Measurements from ENCODE around the gene ADIPOR2. TPM values are rescaled to one million over a fixed set of nuclear protein-coding genes. Genes with fewer than 3 reads are reported as not detected.

Gene ADIPOR2
- total RNA-seq, 1 experiment from 2014 or later: 58.5 TPM

DNA sequence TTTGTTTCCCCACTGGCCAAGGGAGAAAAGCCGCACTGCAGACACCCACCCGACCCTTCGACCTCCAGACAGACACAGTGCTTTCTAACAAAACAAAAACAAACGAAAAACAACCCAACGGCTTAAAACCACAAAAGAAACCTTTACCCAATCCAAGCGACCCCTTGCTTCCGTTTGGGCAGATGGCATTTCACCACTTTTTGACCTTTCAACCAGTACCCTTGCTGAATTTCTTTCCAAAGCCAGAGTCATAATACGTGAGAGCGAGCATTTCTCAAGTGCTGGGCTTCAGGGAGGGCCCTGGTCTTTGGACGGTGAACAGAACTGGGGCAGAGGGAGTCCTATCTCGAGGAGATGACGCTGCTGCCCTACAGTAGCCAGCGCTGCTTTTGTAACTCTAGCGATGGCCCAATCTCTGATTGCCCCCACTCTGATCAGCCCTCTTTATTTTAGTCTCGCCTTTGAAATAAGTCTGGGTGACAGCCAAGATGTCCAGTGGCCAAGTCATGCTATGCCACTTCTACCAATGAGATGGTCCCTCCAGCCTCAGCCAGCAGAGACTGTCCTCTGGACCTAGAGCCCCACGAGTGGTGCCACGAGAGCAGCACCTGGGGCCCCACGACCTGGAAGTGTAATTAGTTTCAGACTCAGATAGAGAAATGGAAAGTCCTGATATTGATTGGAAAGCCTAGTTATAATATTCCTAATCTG lies 21.9 kb upstream of the ADIPOR2 start:
- Mint-ChIP-seq H3K4me1 (ENCODE audit: insufficient read depth, unreplicated experiment) (no peaks in the 10 kb centered on the region), H3K27ac (ENCODE audit: low read depth, unreplicated experiment) (no peak overlapping the region), H3K36me3 (ENCODE audit: insufficient read depth, unreplicated experiment) (peaks cover 4% of the 10 kb centered on the region), H3K4me3 (ENCODE audit: unreplicated experiment) (no peak overlapping the region), H3K9me3 (ENCODE audit: unreplicated experiment) (no peaks in the 10 kb centered on the region), H3K27me3 (ENCODE audit: insufficient read depth, unreplicated experiment) (no peaks in the 10 kb centered on the region)
- no TSS peak for BruUV-seq (replicated peaks)
- intact Hi-C loops (cut with micrococcal nuclease): no loop called here
- ChIA-PET POLR2A (no interaction called here), CTCF (no interaction called here)
- TF ChIP-seq, protein P1, sequence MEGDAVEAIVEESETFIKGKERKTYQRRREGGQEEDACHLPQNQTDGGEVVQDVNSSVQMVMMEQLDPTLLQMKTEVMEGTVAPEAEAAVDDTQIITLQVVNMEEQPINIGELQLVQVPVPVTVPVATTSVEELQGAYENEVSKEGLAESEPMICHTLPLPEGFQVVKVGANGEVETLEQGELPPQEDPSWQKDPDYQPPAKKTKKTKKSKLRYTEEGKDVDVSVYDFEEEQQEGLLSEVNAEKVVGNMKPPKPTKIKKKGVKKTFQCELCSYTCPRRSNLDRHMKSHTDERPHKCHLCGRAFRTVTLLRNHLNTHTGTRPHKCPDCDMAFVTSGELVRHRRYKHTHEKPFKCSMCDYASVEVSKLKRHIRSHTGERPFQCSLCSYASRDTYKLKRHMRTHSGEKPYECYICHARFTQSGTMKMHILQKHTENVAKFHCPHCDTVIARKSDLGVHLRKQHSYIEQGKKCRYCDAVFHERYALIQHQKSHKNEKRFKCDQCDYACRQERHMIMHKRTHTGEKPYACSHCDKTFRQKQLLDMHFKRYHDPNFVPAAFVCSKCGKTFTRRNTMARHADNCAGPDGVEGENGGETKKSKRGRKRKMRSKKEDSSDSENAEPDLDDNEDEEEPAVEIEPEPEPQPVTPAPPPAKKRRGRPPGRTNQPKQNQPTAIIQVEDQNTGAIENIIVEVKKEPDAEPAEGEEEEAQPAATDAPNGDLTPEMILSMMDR (IDR thresholded peaks at IDR 0.05; ENCODE audit: unreplicated experiment): no peak
- no peak for DNase-seq (ENCODE audit: unreplicated experiment)

DNA sequence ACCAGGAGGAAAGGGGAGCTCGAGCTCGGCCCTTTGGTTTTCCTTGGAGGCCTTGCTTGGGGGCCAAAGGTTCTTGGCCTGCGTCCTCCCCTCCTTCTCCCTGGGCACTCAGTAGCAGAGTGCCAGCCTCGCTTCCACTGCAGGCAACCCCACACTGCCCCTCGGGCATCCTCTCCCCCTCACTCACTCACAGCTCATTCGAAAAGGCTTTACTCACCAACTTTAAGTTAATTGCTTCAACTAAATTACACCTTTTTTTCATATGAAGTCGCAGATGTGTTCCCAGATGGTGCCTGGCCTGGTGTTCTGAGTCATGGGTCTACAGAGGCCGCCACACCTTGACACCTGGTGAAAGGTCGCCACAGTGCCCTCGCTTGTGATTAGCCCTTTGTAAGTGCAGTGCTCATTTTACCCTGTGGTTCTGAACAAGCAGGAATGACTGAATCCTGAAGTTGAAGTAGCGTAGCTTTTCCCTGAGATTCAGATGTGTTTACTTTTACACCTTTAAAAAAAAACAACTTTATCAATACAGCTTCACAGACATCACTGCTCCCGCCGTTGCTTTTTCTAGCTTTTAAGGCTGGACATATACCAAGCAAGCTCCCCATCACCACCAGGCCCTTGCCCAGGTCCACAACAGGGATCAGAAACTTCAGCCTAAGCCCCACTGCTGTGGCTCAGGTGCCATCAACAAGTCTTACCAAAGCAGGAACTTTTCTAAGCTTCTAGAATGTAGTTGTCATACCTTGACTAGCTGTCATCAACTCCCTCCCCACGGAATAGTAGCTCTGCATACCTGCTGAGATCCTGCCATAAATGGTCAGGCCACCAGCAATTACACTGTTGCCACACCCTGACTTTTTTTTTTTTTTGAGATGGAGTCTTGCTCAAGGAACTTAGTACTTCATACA lies 20.3 kb upstream of the ADIPOR2 start:
- no peaks in the 10 kb centered on the region for H3K9me3 Mint-ChIP-seq (ENCODE audit: unreplicated experiment)
- no TSS peak for BruUV-seq (replicated peaks)
- POLR2A ChIA-PET: interaction anchor here (0.7 to 2.4 kb wide), 8 partner anchors 9 to 1526 kb away, joined by 3 to 13 read pairs (median 4); partner anchors contain the start of gene ADIPOR2
- H3K27ac Mint-ChIP-seq (ENCODE audit: low read depth, unreplicated experiment): no peak overlapping the region
- H3K4me1 Mint-ChIP-seq (ENCODE audit: insufficient read depth, unreplicated experiment): no peaks in the 10 kb centered on the region
- intact Hi-C loops (cut with micrococcal nuclease): no loop called here
- no peaks in the 10 kb centered on the region for H3K27me3 Mint-ChIP-seq (ENCODE audit: insufficient read depth, unreplicated experiment)
- no peak overlapping the region for H3K4me3 Mint-ChIP-seq (ENCODE audit: unreplicated experiment)
- CTCF ChIA-PET: interaction anchor here (0.6 to 1.9 kb wide), 7 partner anchors 10 to 612 kb away, joined by 3 to 5 read pairs (median 4); no protein-coding TSS in a partner anchor
- no peak for DNase-seq (ENCODE audit: unreplicated experiment)
- H3K36me3 Mint-ChIP-seq (ENCODE audit: insufficient read depth, unreplicated experiment): peaks cover 4% of the 10 kb centered on the region
- TF ChIP-seq, protein P1 (IDR thresholded peaks at IDR 0.05; ENCODE audit: unreplicated experiment): no peak

DNA sequence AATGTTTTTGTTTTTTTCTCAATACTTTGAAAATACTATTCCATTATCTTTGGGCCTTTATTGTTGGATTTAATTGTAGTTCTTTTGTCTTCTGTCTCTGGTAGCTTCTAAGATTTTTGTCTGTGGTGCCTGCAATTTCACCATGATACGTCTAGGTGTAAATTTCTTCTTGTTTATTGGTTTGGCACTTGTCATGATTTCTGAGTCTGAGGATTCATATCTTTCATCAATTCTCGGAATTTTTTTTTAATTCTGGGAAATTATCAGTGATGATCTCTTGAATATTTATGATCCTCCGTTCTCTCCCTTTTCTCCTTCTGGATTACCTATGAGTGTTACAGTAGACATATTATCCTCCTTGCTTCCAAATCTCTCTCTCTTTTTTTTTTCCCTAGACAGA lies 14.8 kb upstream of the ADIPOR2 start:
- intact Hi-C loops (cut with micrococcal nuclease): no loop called here
- Mint-ChIP-seq H3K9me3 (ENCODE audit: unreplicated experiment) (no peaks in the 10 kb centered on the region), H3K4me3 (ENCODE audit: unreplicated experiment) (no peak overlapping the region), H3K27me3 (ENCODE audit: insufficient read depth, unreplicated experiment) (no peaks in the 10 kb centered on the region), H3K4me1 (ENCODE audit: insufficient read depth, unreplicated experiment) (no peaks in the 10 kb centered on the region), H3K36me3 (ENCODE audit: insufficient read depth, unreplicated experiment) (peaks cover 4% of the 10 kb centered on the region), H3K27ac (ENCODE audit: low read depth, unreplicated experiment) (no peak overlapping the region)
- TF ChIP-seq, protein P1 (IDR thresholded peaks at IDR 0.05; ENCODE audit: unreplicated experiment): no peak
- no peak for DNase-seq (ENCODE audit: unreplicated experiment)
- BruUV-seq (replicated peaks): no TSS peak
- CTCF ChIA-PET: interaction anchor here (0.7 kb wide), 1 partner anchor 358 kb away, joined by 3 read pairs; no protein-coding TSS in a partner anchor
- POLR2A ChIA-PET: interaction anchor here (0.7 kb wide), 1 partner anchor 11 kb away, joined by 4 read pairs; no protein-coding TSS in a partner anchor
